ENCODE results near the gene HES4. TPM values are rescaled to one million over a fixed set of nuclear protein-coding genes. Genes with fewer than 3 reads are reported as not detected.

HES4 gene
- total RNA-seq, 1 experiment from 2014 or later = 145 TPM

- POLR2A ChIA-PET = no interaction called here
- RAD21 ChIA-PET (ENCODE audit: low non-redundant PET in 1 of 2, low total read pairs in 2 of 2, uncharacterized antibody in 2 of 2, unreplicated experiment in 2 of 2) = no interaction called here
- H4K20me1 ChIP-seq (ENCODE audit: insufficient read depth) = no peaks in the 10 kb centered on the region; the same call in 1 of the 2 replicates
- peaks cover 6 to 9% of the 10 kb centered on the region in 2 experiments for H3K4me1 ChIP-seq (ENCODE audit: control insufficient read depth in 1 of 2, insufficient read depth in 2 of 2, low read length in 2 of 2)
- no peak for TF ChIP-seq ZBTB33 (IDR thresholded peaks at IDR 0.05; ENCODE audit: extremely low read depth, insufficient replicate concordance, low read length)
- TF ChIP-seq TCF7L2 (IDR thresholded peaks at IDR 0.05; ENCODE audit: borderline replicate concordance, extremely low read depth, insufficient read depth, insufficient read length) = no peak
- TF ChIP-seq CEBPB (IDR thresholded peaks at IDR 0.05; ENCODE audit: low read depth) = no peak
- no peak for TF ChIP-seq POLR2AphosphoS5 (IDR thresholded peaks at IDR 0.05; ENCODE audit: low read depth, low read length)
- TF ChIP-seq RAD21 (IDR thresholded peaks at IDR 0.05; ENCODE audit: low read depth) = no peak
- TF ChIP-seq MAX (IDR thresholded peaks at IDR 0.05) = no peak
- TF ChIP-seq ZFX (IDR thresholded peaks at IDR 0.05) = no peak
- TF ChIP-seq CBX3 (IDR thresholded peaks at IDR 0.05; ENCODE audit: low read depth) = no peak
- TF ChIP-seq, protein P1, sequence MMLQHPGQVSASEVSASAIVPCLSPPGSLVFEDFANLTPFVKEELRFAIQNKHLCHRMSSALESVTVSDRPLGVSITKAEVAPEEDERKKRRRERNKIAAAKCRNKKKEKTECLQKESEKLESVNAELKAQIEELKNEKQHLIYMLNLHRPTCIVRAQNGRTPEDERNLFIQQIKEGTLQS (IDR thresholded peaks at IDR 0.05) = no peak
- no peak for TF ChIP-seq FOSL1 (IDR thresholded peaks at IDR 0.05; ENCODE audit: low read depth)
- TF ChIP-seq YY1 (IDR thresholded peaks at IDR 0.05; ENCODE audit: extremely low read depth, insufficient replicate concordance, low read depth, low read length) = no peak
- no peak for TF ChIP-seq SIN3A (IDR thresholded peaks at IDR 0.05; ENCODE audit: low read depth)
- no peak for TF ChIP-seq ELF1 (IDR thresholded peaks at IDR 0.05; ENCODE audit: borderline replicate concordance, low read depth)
- TF ChIP-seq ZNF274 (IDR thresholded peaks at IDR 0.05; ENCODE audit: low read depth, low read length) = no peak
- no peak for TF ChIP-seq EZH2 (IDR thresholded peaks at IDR 0.05)
- no peak for TF ChIP-seq SP1 (IDR thresholded peaks at IDR 0.05; ENCODE audit: low read depth)
- no peak for TF ChIP-seq EGR1 (IDR thresholded peaks at IDR 0.05; ENCODE audit: low read depth)
- H3K36me3 ChIP-seq (ENCODE audit: control insufficient read depth in 1 of 2, insufficient read depth in 2 of 2, low read length in 2 of 2) = peaks cover 27 to 57% of the 10 kb centered on the region in 2 experiments
- H3K27me3 ChIP-seq (ENCODE audit: insufficient read depth, low read length) = no peaks in the 10 kb centered on the region
- H3K79me2 ChIP-seq (ENCODE audit: insufficient read depth, low read length) = peaks cover 63% of the 10 kb centered on the region
- intact Hi-C loops (cut with micrococcal nuclease) = no loop called here
- no peaks in the 10 kb centered on the region for H3K9me3 ChIP-seq (ENCODE audit: control insufficient read depth in 1 of 2, insufficient read depth in 1 of 2, low read depth in 1 of 2, low read length in 2 of 2)
- DNase-seq (ENCODE audit: low read depth, low spot score) = no peak
- no peak overlapping the region for H2AFZ ChIP-seq (ENCODE audit: low read depth, low read length, poor library complexity, severe bottlenecking)
- no peaks in the 10 kb centered on the region for H3K9me2 ChIP-seq (ENCODE audit: insufficient read depth)
- H3K9ac ChIP-seq (ENCODE audit: low read length) = no peak overlapping the region
- CTCF ChIA-PET = no interaction called here
- BruUV-seq (replicated peaks) = no TSS peak
- no peak overlapping the region for H3K4me3 ChIP-seq (replicated peaks in 1 of 2; ENCODE audit: low read depth in 1 of 2, low read length in 2 of 2)
- no peak overlapping the region for H3K4me2 ChIP-seq (ENCODE audit: low read length)
- H3K27ac ChIP-seq (ENCODE audit: low read depth, low read length) = no peak overlapping the region
- no peak for ATAC-seq
Measured at GRCh38 chr1:955474-955873, 44.4 kb downstream of the HES4 start.

Measured in HCT116 (cell line).